ENCODE measurements around the gene NXPE3.
"Not testable (repeated sequence)": the region's sequence is repeated elsewhere in the genome, so short reads cannot be mapped to it uniquely, and the experiment has no call there.

NXPE3 gene

DNA sequence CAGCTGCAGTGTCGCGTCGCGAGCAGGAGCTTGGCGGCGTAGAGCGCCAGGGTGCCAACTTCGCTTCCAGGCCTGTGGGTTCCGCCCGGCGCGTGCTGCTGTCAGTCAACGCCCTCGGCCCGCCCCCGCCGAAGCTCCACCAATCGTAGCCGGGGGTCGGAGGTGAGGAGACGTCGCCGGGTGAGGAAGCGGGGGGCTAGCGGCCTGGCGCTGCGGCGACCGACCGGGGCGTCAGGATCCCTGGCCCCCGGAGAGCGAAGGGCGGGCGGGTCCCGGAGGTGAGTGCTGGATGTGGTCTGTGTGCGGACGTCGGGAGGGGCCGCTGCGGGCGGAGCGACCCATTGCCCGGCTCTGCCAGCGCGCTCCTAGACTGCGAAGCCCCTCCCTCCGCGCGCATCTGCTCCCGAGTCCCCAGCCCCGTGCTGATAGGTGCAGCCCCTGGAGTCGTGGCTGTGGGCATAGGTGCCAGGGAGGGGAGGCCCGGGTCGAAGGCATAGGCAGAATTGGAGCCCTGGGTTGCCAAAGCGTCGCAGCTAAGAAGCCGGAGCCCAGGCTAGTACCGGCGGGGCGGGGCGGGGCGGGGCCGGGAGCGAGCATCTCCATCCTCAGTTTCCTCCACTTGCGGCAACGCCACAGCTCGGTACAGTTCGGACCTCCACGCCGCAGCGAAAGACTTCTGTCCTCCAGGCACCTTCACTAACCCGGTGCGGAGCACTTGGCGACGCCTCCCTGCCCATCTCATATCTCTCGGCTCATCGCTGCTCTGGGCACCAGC, at the start of gene NXPE3:
TSS of gene NXPE3 (plus strand) at position 165 of the 775 bp plus-strand sequence. CDS start 6,386 bp downstream, outside the sequence.
- DNase-seq = peak; percentile 94

- no peak for DNase-seq
Observed at GRCh38 chr3:101729586-101729985, 49.4 kb upstream of the NXPE3 start.

DNA sequence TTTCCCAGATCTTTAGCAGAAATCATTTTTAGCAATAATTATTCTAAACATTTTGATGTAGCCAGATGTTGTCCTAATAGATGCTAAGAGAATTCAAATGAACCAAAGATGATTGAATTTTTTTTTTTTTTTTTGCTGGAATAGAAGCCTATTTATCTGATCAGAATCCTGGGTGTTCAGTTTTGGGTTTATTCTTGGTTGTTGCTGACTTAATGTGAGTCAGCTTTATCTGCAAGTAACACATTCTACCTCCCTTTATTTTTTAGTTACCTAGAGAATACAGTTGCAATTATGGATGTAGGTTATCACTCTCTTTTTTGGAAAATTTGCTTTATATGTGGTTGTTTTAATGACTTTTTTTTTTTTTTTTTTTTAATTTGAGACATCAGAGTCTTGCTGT, 48.2 kb upstream of the NXPE3 start:
- DNase-seq = no peak

GRCh38 chr3:101732240-101732641, 46.8 kb upstream of the NXPE3 start:
- DNase-seq = no peak

- peak; percentile 10 for DNase-seq
Observed at GRCh38 chr3:101735833-101736232, 43.2 kb upstream of the NXPE3 start.

GRCh38 chr3:101741914-101742313, 37.1 kb upstream of the NXPE3 start:
- not testable (repeated sequence) for DNase-seq

- DNase-seq = no peak
Observed at GRCh38 chr3:101744811-101745210, 34.2 kb upstream of the NXPE3 start.

DNA sequence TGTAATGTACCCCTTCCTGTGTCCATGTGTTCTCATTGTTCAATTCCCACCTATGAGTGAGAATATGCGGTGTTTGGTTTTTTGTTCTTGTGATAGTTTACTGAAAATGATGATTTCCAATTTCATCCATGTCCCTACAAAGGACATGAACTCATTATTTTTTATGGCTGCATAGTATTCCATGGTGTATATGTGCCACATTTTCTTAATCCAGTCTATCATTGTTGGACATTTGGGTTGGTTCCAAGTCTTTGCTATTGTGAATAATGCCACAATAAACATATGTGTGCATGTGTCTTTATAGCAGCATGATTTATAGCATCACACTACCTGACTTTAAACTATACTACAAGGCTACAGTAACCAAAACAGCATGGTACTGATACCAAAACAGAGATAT, 33.1 kb upstream of the NXPE3 start:
- not testable (repeated sequence) for DNase-seq

GRCh38 chr3:101753386-101754113, 25.5 kb upstream of the NXPE3 start:
- DNase-seq = peak; percentile 57

DNA sequence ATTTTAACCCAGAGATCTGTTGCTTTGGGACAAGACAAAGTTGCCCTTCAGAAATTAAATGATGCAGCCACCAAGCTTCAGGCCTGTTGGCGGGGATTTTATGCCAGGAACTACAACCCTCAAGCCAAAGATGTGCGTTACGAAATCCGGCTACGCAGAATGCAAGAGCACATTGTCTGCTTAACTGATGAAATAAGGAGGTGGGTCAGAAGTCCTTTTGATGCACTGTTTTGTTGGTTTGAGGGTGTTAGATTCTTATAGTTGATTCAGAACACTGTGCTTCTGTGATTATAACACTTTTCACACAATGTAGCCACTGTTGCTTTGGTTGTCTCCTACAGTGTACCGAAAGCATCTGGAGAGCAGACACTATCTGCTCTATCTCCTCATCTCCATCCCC, 20.8 kb upstream of the NXPE3 start:
- no peak for DNase-seq

DNA sequence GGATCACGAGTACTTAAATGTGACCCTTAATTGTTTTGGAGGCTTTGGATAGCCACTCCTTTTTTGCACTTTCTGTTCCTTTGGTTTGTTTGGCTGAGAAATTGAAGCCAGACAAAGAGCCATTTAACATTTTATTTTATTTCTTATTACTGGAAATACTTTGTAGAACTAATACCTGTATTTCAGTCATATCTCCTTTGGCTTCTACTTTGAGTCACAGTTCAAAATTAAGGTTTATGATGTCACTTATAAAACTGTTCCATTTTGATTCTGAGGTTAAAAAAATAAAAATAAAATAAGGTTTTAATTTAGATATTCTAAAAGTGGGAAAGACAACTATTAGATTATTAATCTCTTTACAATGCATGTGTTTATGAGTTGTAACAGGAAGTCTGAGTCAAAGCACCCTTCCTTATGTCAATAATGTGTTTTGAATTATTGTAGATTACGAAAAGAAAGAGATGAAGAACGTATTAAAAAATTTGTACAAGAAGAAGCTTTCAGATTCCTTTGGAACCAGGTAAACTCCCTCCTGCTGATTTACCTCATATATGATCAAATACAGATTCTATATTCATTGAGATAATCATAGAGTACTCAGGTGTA, 16.9 kb upstream of the NXPE3 start:
- no peak for DNase-seq

GRCh38 chr3:101777745-101778281, 1.2 kb upstream of the NXPE3 start:
- not testable (repeated sequence) for DNase-seq

GRCh38 chr3:101778385-101779046, 495 bp upstream of the NXPE3 start:
- DNase-seq = peak; percentile 12

DNA sequence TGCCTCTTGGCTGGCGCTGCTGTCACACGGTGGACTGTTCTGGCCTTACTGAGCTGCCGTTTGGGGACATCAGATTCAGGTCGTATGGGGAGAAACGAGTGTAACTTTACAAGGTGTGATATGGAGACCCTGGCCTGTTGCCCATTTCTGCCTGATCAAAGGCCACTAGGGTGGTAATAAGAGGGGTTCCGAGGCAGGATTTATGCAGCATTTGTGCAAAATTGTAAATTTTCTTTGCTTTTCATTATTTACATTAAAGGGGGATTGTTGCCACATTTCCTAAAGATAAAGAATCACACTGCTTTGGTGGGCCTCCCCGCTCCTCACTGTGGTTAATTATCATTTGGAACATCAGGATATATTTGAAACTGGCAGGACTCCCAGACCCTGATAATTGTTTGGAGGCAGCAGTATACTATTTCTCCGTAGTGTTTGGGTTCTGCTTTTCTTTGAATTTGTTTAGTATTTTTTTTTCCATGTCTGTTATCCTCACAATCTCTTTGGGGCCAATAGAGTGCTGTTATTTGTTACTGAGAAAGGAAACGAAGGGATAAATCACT, 891 bp downstream of the NXPE3 start:
- no peak for DNase-seq

GRCh38 chr3:101780661-101781060, 1.6 kb downstream of the NXPE3 start:
- no peak for DNase-seq

DNA sequence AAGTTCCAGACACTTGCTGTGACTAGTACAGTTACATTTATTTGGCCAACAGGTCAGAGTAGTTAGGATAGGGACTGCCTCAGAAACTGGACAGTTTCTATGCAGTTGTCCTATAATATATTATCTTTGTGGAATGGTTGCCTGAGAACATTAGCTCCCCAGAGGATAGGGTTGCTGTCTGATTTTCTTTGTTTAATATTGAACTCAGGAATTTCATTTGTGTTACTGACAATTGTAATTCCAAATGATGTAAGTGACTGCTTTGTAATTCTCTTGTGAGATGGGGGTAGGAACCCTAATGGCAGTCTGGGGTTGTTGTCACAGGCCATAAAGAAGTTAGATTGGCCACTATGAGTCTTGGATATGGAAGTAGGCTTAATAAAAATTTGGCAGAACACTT, 2.2 kb downstream of the NXPE3 start:
- DNase-seq = no peak

DNA sequence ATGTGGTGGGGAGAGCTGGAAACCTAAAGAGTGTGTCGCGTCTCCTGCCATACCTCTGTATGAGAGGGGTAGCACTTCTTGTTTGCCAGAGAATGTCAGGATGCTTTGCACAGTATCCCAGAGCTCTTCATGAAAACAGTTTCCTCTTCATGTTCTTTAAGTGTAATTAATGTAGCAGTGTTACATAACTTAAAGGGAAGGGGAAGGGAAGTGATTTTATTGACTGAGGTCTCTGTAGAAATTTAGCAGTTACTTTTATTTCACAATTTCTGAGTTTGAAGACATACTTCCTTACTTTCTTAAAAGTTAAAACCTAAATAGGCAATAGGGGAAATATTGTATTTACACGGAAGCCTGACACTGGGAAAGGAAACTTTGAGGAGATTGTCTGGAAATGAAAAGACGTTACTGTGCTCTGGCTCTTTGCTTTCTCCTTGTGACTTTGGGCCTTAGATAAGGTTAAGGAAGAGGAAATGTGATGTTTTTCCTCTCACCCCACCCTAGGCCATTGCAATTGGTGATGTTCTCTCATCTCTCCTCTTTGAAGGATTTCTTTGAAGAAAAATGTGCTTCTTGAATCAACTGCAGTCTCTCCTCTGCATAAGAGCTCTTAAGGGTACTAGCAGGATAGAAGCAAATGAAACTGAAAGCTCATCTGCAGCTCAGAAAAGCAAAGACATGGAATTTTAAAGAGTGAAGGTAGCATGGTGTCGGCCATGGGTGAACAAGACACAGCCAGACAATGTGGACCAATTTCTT, 6.0 kb downstream of the NXPE3 start:
- peak; percentile 29 for DNase-seq

GRCh38 chr3:101791778-101792177, 12.8 kb downstream of the NXPE3 start:
- no peak for DNase-seq

DNA sequence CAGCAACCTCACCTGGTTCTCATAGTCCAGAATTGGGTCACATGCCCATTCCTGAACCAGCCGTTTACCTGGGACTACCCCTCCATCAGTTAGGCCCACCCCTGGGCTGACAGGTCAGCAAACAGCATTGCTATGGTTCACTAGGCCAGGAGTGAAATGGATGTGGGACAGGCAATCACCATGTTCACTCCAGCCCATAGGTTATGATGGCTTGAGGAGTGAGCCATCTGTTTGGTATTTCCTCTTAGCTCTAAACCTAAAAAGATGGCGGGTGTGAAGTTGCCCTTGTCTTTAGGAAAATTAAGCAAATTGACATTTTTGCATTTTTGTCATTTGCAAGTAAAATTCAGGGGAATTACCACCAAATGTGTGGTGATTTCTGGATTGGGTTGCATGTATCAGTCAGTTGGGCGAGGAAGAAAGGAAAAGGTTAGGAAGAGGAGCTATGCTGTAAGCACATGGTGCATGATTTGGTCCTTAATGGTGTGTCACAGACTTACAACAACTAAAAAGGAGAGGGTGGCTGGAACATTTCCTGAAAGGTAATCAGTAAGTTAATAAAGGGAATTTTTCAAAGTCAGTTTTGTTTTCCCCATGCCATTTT, 17.2 kb downstream of the NXPE3 start:
- DNase-seq = no peak

GRCh38 chr3:101801174-101801573, 22.2 kb downstream of the NXPE3 start:
- DNase-seq = no peak

DNA sequence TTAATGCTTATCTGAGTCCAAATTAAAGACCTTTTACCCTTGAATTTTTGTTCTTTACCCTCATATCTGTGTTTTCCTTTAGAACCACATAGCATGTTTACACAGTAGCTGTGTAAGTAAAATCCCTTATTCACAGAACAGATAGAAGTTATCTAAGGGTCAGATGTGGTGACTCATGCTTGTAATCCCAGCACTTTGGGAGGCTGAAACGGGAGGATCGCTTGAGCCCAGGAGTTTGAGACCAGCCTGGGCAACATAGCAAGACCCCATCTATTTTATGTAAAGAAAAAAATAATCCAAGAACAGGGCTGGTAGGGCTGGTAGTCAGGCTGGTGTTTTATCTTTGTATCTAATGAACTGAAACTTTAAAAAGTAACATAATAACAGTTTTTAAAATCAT, 23.2 kb downstream of the NXPE3 start:
- no peak for DNase-seq

All from CD4-positive, alpha-beta T cell treated with Interleukin-10 for 1 hour (primary cell).